ENCODE results near the gene MYLK. TPM values are rescaled to one million over a fixed set of nuclear protein-coding genes. Genes with fewer than 3 reads are reported as not detected.
"Not testable (repeated sequence)": the region's sequence is repeated elsewhere in the genome, so short reads cannot be mapped to it uniquely, and the experiment has no call there.

The MYLK gene
- total RNA-seq, 2 donors from 2014 or later, result 30.5 to 85.1 TPM

- Histone ChIP-seq H3K27me3 (no peaks in the 10 kb centered on the region), H3K9me3 (no peaks in the 10 kb centered on the region), H3K27ac (peak overlapping the region in 1 of 2 donors; percentile 32), H3K36me3 (no peaks in the 10 kb centered on the region), H3K4me3 (no peak overlapping the region), H3K4me1 (no peaks in the 10 kb centered on the region)
- DNase-seq (ENCODE audit: low spot score), result no peak
- TF ChIP-seq, protein P1, sequence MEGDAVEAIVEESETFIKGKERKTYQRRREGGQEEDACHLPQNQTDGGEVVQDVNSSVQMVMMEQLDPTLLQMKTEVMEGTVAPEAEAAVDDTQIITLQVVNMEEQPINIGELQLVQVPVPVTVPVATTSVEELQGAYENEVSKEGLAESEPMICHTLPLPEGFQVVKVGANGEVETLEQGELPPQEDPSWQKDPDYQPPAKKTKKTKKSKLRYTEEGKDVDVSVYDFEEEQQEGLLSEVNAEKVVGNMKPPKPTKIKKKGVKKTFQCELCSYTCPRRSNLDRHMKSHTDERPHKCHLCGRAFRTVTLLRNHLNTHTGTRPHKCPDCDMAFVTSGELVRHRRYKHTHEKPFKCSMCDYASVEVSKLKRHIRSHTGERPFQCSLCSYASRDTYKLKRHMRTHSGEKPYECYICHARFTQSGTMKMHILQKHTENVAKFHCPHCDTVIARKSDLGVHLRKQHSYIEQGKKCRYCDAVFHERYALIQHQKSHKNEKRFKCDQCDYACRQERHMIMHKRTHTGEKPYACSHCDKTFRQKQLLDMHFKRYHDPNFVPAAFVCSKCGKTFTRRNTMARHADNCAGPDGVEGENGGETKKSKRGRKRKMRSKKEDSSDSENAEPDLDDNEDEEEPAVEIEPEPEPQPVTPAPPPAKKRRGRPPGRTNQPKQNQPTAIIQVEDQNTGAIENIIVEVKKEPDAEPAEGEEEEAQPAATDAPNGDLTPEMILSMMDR (IDR thresholded peaks at IDR 0.05), result no peak
Measured at GRCh38 chr3:123740391-123740822, 143.7 kb downstream of the MYLK start.

GRCh38 chr3:123739754-123740153, 144.4 kb downstream of the MYLK start:
- Histone ChIP-seq H3K4me1 (no peaks in the 10 kb centered on the region), H3K9me3 (no peaks in the 10 kb centered on the region), H3K36me3 (no peaks in the 10 kb centered on the region), H3K4me3 (no peak overlapping the region), H3K27ac (peak overlapping the region in 1 of 2 donors; percentile 32), H3K27me3 (no peaks in the 10 kb centered on the region)
- TF ChIP-seq, protein P1 (IDR thresholded peaks at IDR 0.05), result no peak
- no peak for DNase-seq (ENCODE audit: low spot score)

DNA sequence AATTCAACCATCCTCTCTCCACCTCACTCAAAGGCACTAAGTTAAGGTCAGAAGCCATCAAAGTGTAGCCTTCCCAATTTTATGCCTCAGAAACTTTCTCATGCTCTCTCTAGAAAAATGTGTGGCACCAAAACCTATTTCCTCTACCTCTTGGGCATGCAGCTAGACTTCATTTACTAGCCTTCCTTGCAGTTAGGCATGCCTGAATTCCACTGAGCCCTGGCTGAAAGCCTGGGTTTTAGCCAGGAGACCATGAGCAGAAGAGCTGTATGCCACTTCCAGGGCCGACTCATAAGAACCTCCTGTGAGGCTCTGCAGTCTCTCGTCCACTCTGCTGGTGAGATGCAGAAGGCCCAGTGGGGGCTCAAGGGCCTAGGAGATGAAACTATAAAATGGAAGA, 145.0 kb downstream of the MYLK start:
- no peaks in the 10 kb centered on the region for H3K4me1 ChIP-seq
- H3K4me3 ChIP-seq, result no peak overlapping the region
- DNase-seq (ENCODE audit: low spot score), result no peak
- H3K27me3 ChIP-seq, result no peaks in the 10 kb centered on the region
- TF ChIP-seq, protein P1 (IDR thresholded peaks at IDR 0.05), result no peak
- no peaks in the 10 kb centered on the region for H3K9me3 ChIP-seq
- H3K27ac ChIP-seq, result no peak overlapping the region
- no peaks in the 10 kb centered on the region for H3K36me3 ChIP-seq

DNA sequence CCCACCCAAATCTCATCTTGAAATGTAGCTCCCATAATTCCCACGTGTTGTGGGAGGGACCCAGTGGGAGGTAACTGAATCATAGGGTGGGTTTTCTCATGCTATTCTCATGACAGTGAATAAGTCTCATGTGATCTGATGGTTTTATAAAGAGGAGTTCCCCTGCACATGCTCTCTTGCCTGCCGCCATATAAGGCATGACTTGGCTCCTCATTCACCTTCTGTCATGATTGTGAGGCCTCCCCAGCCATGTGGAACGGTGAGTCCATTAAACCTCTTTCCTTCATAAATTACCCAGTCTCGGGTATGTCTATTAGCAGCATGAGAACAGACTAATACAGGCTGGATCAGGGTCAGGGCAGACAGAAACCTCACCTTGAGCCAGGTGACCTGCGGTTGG, 145.6 kb downstream of the MYLK start:
- not testable (repeated sequence) for H3K27ac ChIP-seq; H3K9me3 ChIP-seq; DNase-seq (ENCODE audit: low spot score); H3K4me1 ChIP-seq; H3K27me3 ChIP-seq; H3K4me3 ChIP-seq; H3K36me3 ChIP-seq

DNA sequence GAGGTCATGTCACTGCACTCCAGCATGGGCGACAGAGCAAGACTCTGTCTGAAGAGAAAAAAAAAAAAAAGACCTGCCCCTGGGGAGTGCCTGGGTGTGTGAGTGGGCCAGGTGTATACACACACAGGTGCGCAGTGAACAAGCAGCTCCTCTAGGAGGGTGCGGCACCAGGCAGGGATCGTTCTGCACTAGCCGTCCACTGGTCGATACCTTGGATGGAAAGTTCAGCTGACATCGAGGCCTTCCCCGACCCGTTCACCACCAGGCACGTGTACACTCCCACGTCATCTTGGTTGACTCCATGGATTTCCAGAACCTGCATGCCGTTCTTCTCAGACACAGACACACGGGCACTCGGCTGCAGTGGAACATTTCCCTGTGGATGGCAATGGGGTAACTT, 147.0 kb downstream of the MYLK start:
- Histone ChIP-seq H3K4me3 (no peak overlapping the region), H3K9me3 (no peaks in the 10 kb centered on the region), H3K27ac (no peak overlapping the region), H3K4me1 (no peaks in the 10 kb centered on the region), H3K36me3 (no peaks in the 10 kb centered on the region), H3K27me3 (no peaks in the 10 kb centered on the region)
- no peak for DNase-seq (ENCODE audit: low spot score)
- TF ChIP-seq, protein P1 (IDR thresholded peaks at IDR 0.05), result no peak

GRCh38 chr3:123735456-123735855, 148.7 kb downstream of the MYLK start:
- TF ChIP-seq, protein P1 (IDR thresholded peaks at IDR 0.05), result no peak
- Histone ChIP-seq H3K4me3 (no peak overlapping the region), H3K9me3 (no peaks in the 10 kb centered on the region), H3K4me1 (no peaks in the 10 kb centered on the region), H3K27me3 (no peaks in the 10 kb centered on the region), H3K36me3 (no peaks in the 10 kb centered on the region), H3K27ac (no peak overlapping the region)
- DNase-seq (ENCODE audit: low spot score), result no peak
